Smooth muscle cell (in vitro differentiated cells): ENCODE results near the gene KIF21A. TPM values are rescaled to one million over a fixed set of nuclear protein-coding genes. Genes with fewer than 3 reads are reported as not detected.

Source experiments
- DNase-seq: peaks from one replicate; lab custom pipeline; 2025; ENCODE audit not compliant: unreplicated experiment; lab: John Stamatoyannopoulos, UW
- H2AFZ ChIP-seq: fragments of 200-600 bp; sonication (generic); 2 replicates; pipeline ENCODE4 v1.6.0; 2016; ENCODE audit warnings: antibody characterized with exemption, low read depth, mild to moderate bottlenecking
- H3F3A ChIP-seq: fragments of 200-600 bp; sonication (generic); 2 replicates; pipeline ENCODE4 v1.6.0; 2017; ENCODE audit warnings: antibody characterized with exemption, low read depth
- H3K27ac ChIP-seq: fragments of 200-600 bp; sonication (generic); 2 replicates; pipeline ENCODE4 v1.5.1; 2016; ENCODE audit warnings: low read depth, mild to moderate bottlenecking
- H3K27me3 ChIP-seq: fragments of 200-600 bp; sonication (generic); 2 replicates; pipeline ENCODE4 v1.6.1; 2016; ENCODE audit warnings: low read depth, mild to moderate bottlenecking
- H3K36me3 ChIP-seq: fragments of 200-600 bp; sonication (generic); 2 replicates; pipeline ENCODE4 v1.5.1; 2016; ENCODE audit warnings: low read depth
- H3K4me1 ChIP-seq: fragments of 200-600 bp; sonication (generic); 2 replicates; pipeline ENCODE4 v1.5.1; 2016; ENCODE audit warnings: low read depth
- H3K4me2 ChIP-seq: fragments of 200-600 bp; sonication (generic); 2 replicates; pipeline ENCODE4 v1.6.0; 2016; ENCODE audit warnings: mild to moderate bottlenecking
- H3K4me3 ChIP-seq: fragments of 200-600 bp; sonication (generic); 2 replicates; pipeline ENCODE4 v1.5.1; 2016; ENCODE audit warnings: mild to moderate bottlenecking
- H3K79me2 ChIP-seq: fragments of 200-600 bp; sonication (generic); 2 replicates; pipeline ENCODE4 v1.6.0; 2016; ENCODE audit warnings: low read depth, mild to moderate bottlenecking
- H3K9ac ChIP-seq: fragments of 200-600 bp; sonication (generic); 2 replicates; pipeline ENCODE4 v1.6.0; 2016; ENCODE audit warnings: low read depth
- H3K9me3 ChIP-seq: fragments of 200-600 bp; sonication (generic); replicated peaks from 2 replicates; pipeline ENCODE4 v1.5.1; 2016; ENCODE audit warnings: low read depth
- H4K20me1 ChIP-seq: fragments of 200-600 bp; sonication (generic); 2 replicates; pipeline ENCODE4 v1.6.0; 2016; ENCODE audit warnings: low read depth
- WGBS: methylation state at CpG from one replicate; pipeline ENCODE4 v1.1.7; 2016; ENCODE audit warnings: low lambda C conversion rate; 5-methylcytosine and 5-hydroxymethylcytosine counted together
- polyA plus RNA-seq: library from polyadenylated mRNA; unstranded; fragments of >200 nt; fragmentation: Nextera tagmentation; extraction: Ambion mirVana; gene quantifications from 2 replicates; pipeline ENCODE4 v1.2.1, GENCODE V29; 2016
- total RNA-seq: library from RNA; depleted of rRNA; stranded (reverse); fragments of >200 nt; gene quantifications from 2 replicates; pipeline ENCODE4 v1.2.3, GENCODE V29; 2014
- TF ChIP-seq, protein P1 (sequence below): fragments of 200-600 bp; sonication (generic); IDR thresholded peaks from 2 replicates; pipeline ENCODE4 v1.5.1; 2017; ENCODE audit warnings: borderline replicate concordance, mild to moderate bottlenecking, antibody characterized with exemption; ENCODE audit not compliant: insufficient read depth, poor library complexity, severe bottlenecking

Gene KIF21A
- total and polyA plus RNA-seq, 2 experiments from 2014 or later, result 9.2 to 28.8 TPM

GRCh38 chr12:39252628-39253027 is 190.3 kb downstream of the KIF21A start:
- H3K4me2 ChIP-seq, result no peak overlapping the region
- no peak overlapping the region for H3K27ac ChIP-seq
- no peak for DNase-seq
- H3K79me2 ChIP-seq, result no peaks in the 10 kb centered on the region
- H3K4me1 ChIP-seq, result no peaks in the 10 kb centered on the region
- no peak overlapping the region for H2AFZ ChIP-seq
- WGBS, result 95% methylated on average over 1 of the region's 1 CpG
- H4K20me1 ChIP-seq, result no peaks in the 10 kb centered on the region
- no peaks in the 10 kb centered on the region for H3K9me3 ChIP-seq
- no peaks in the 10 kb centered on the region for H3K36me3 ChIP-seq
- no peaks in the 10 kb centered on the region for H3K27me3 ChIP-seq
- no peak overlapping the region for H3K4me3 ChIP-seq
- no peaks in the 10 kb centered on the region for H3F3A ChIP-seq
- no peak overlapping the region for H3K9ac ChIP-seq
- TF ChIP-seq, protein P1, sequence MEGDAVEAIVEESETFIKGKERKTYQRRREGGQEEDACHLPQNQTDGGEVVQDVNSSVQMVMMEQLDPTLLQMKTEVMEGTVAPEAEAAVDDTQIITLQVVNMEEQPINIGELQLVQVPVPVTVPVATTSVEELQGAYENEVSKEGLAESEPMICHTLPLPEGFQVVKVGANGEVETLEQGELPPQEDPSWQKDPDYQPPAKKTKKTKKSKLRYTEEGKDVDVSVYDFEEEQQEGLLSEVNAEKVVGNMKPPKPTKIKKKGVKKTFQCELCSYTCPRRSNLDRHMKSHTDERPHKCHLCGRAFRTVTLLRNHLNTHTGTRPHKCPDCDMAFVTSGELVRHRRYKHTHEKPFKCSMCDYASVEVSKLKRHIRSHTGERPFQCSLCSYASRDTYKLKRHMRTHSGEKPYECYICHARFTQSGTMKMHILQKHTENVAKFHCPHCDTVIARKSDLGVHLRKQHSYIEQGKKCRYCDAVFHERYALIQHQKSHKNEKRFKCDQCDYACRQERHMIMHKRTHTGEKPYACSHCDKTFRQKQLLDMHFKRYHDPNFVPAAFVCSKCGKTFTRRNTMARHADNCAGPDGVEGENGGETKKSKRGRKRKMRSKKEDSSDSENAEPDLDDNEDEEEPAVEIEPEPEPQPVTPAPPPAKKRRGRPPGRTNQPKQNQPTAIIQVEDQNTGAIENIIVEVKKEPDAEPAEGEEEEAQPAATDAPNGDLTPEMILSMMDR, result no peak

Other genes starting within 250 kb of the KIF21A start
- gene ABCD2, start 176.7 kb upstream of the KIF21A start, total RNA-seq, result 0.04 TPM in 1 of 2 replicates, not detected in the other
- not detected in 2 replicates for gene ABCD2, start 176.7 kb upstream of the KIF21A start, polyA plus RNA-seq